Measurements from ENCODE around the gene GRID2.

Gene GRID2

GRCh38 chr4:92524131-92524530 is 220.4 kb downstream of the GRID2 start:
- no peak for DNase-seq (ENCODE audit: low spot score)

GRCh38 chr4:92528541-92528940 is 224.8 kb downstream of the GRID2 start:
- DNase-seq (ENCODE audit: low spot score) = no peak

- DNase-seq (ENCODE audit: low spot score) = no peak
These were observed 225.7 kb downstream of the GRID2 start for GRCh38 chr4:92529510-92529909.

- DNase-seq (ENCODE audit: low spot score) = no peak
These were observed 231.8 kb downstream of the GRID2 start for GRCh38 chr4:92535599-92535998.

- peak; percentile 63 for DNase-seq (ENCODE audit: low spot score)
These were observed 247.8 kb downstream of the GRID2 start for GRCh38 chr4:92551616-92552015.

- DNase-seq (ENCODE audit: low spot score) = peak; percentile 65
These were observed 262.5 kb downstream of the GRID2 start for GRCh38 chr4:92566269-92566668.

GRCh38 chr4:92580816-92581215 is 277.1 kb downstream of the GRID2 start:
- DNase-seq (ENCODE audit: low spot score) = peak; percentile 82

- DNase-seq (ENCODE audit: low spot score) = no peak
These were observed 295.3 kb downstream of the GRID2 start for GRCh38 chr4:92599044-92599443.

GRCh38 chr4:92600638-92601037 is 296.9 kb downstream of the GRID2 start:
- DNase-seq (ENCODE audit: low spot score) = no peak

GRCh38 chr4:92606227-92606626 is 302.5 kb downstream of the GRID2 start:
- no peak for DNase-seq (ENCODE audit: low spot score)

- no peak for DNase-seq (ENCODE audit: low spot score)
These were observed 311.3 kb downstream of the GRID2 start for GRCh38 chr4:92615049-92615448.

- peak; percentile 21 for DNase-seq (ENCODE audit: low spot score)
These were observed 315.2 kb downstream of the GRID2 start for GRCh38 chr4:92618968-92619367.

GRCh38 chr4:92629302-92629701 is 325.5 kb downstream of the GRID2 start:
- no peak for DNase-seq (ENCODE audit: low spot score)

GRCh38 chr4:92634882-92635281 is 331.1 kb downstream of the GRID2 start:
- peak; percentile 75 for DNase-seq (ENCODE audit: low spot score)

GRCh38 chr4:92636038-92636806 is 332.5 kb downstream of the GRID2 start:
- peak; percentile 68 for DNase-seq (ENCODE audit: low spot score)

- DNase-seq (ENCODE audit: low spot score) = no peak
These were observed 337.6 kb downstream of the GRID2 start for GRCh38 chr4:92641409-92641808.

- DNase-seq (ENCODE audit: low spot score) = no peak
These were observed 343.1 kb downstream of the GRID2 start for GRCh38 chr4:92646826-92647225.

- DNase-seq (ENCODE audit: low spot score) = no peak
These were observed 347.8 kb downstream of the GRID2 start for GRCh38 chr4:92651536-92651935.

- DNase-seq (ENCODE audit: low spot score) = no peak
These were observed 350.3 kb downstream of the GRID2 start for GRCh38 chr4:92654084-92654483.

GRCh38 chr4:92657695-92658094 is 353.9 kb downstream of the GRID2 start:
- no peak for DNase-seq (ENCODE audit: low spot score)

GRCh38 chr4:92658318-92658717 is 354.6 kb downstream of the GRID2 start:
- no peak for DNase-seq (ENCODE audit: low spot score)

GRCh38 chr4:92677805-92678204 is 374.0 kb downstream of the GRID2 start:
- DNase-seq (ENCODE audit: low spot score) = no peak

- no peak for DNase-seq (ENCODE audit: low spot score)
These were observed 374.5 kb downstream of the GRID2 start for GRCh38 chr4:92678292-92678691.

- no peak for DNase-seq (ENCODE audit: low spot score)
These were observed 375.4 kb downstream of the GRID2 start for GRCh38 chr4:92679149-92679548.
